AG09319 (cell line): ENCODE results near the gene AUTS2.

Experiments used
- DNase-seq: peaks from one replicate; pipeline ENCODE4 v3.0.0-alpha.2; 2010; ENCODE audit warnings: low read depth; ENCODE audit errors: extremely low read depth
- CTCF ChIP-seq: IDR thresholded peaks from 2 replicates; pipeline ENCODE4 v1.5.1; 2011; ENCODE audit warnings: low read depth, mild to moderate bottlenecking, inconsistent platforms, low read length, moderate library complexity

Gene AUTS2

DNA sequence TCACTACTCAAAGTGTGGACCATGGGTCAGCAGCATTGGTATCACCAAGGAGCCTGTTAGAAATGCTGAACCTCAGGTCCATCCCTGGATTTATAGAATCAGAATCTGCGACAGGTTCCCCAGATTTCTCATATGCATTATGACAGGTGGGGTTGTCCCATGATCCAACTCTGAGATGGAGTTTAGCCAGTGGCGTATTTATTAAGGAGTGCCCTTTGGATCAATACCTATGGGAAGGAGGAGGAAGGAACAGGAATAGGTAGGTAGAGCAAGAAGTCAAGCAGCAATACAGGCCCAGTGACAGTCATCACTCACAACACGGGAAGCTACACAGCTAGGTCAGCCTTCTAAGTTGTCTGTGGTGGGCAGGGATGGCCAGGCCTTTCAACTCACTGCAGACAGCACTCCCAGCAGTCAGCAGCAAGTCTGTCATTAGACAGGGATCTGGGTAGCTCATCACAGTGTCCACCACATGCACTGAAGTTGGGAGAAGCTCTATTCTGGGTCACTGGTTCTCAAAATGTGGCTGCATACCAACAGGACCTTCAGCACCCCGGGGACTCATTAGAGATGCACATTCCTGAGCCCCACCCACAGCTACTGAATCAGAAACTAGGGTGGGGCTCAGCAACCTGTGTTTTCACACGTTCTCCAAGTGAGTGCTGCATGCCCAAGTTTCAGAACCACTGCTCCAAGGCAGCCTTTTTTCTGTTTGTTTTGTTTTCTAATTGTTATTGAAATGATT, 1001.3 kb downstream of the AUTS2 start:
- TF ChIP-seq CTCF, result no peak
- no peak for DNase-seq

DNA sequence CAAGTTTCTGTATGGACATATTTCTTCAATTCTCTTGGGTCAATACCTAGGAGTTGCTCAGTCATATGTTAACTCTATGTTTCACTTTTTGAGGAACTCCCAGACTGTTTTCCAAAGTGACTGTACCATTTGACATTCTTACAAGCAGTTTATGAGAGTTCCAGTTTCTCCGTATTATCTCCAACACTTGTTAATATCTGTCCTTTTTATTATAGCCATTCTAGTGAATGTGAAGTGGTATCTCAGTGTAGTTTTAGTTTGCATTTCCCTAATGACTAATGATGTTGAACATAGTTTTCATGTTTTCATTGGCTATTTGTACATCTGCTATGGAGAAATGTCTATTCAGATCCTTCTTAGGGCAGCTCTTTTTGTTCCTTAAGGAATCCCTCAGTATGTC, 1002.7 kb downstream of the AUTS2 start:
- no peak for DNase-seq
- no peak for TF ChIP-seq CTCF

DNA sequence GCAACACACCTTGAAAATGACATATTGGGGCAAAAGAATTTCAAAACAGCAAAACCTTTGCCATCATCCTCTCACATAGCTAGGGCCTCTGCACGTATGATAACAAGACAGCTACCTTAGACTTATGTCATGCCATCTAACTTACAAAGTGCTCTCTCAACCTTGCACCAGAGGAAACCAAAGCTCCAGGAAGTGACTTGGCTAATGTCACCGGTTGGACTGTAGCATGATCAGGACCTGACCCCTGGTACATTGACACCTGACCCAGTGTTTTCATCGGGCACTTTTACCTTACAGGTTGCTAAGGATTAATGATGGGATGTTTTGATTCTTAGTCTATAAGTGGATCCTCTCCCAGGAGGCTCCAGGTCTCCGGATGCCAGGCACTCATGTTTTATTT, 1003.8 kb downstream of the AUTS2 start:
- TF ChIP-seq CTCF, result no peak
- DNase-seq, result no peak

DNA sequence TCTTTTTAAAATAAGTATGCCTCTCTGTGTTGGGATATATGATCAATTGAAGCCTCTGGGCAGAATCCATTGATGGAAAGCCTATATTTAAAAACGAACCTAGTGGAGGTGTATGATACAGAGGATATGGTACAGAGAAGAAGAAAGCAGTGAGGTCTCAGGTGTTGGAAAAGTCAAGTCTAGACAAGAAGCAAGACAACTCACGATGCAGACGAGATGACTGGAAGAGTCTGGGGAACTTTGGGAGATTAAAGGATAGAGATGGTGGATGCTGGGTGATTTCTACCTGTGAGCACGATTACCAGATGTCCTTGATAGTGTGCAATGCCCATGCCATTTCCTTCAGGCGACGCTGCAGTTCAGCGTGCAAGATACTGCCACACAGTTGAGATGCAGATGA, 1009.0 kb downstream of the AUTS2 start:
- DNase-seq, result no peak
- TF ChIP-seq CTCF, result no peak

GRCh38 chr7:70607759-70608158, 1009.5 kb downstream of the AUTS2 start:
- no peak for DNase-seq
- TF ChIP-seq CTCF, result no peak

DNA sequence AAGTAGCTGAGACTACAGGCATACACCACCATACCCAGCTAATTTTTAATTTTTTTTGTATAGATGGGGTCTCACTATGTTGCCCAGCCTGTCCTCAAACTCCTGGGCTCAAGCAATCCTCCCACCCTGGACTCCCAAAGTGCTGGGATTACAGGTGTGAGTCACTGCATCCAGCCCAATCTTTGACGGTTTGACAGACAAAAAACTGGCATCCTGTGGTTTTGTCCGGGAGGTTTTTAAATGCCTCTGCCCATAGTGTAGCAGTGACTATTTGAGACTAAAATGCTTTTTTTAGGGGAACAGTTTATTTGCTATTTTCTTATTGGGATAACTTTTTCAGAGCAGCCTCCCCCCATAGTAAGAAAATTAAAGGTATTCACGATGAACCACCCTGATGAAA, 1010.0 kb downstream of the AUTS2 start:
- DNase-seq, result no peak
- no peak for TF ChIP-seq CTCF

DNA sequence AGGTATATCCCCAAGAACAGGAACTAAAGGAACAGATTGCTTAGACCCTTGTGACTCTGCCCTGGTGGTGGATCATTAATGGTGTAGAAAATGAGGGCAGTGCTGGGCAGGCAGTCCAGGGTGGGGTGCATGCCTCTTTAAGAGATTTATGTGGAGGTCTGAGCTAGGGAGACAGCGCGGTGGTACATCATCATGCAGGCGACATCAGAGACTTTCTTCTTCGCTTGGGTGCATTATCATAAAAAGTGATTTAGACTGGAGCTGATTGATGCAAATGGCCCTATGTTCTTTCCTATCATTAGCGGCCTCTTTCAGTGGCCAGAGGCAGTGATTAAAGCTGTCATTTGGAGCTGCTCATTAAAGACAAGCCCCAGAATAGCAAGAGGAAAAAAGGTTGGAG, 1014.5 kb downstream of the AUTS2 start:
- TF ChIP-seq CTCF, result no peak
- DNase-seq, result no peak
